ENCODE measurements around the gene RAD9A. TPM values are rescaled to one million over a fixed set of nuclear protein-coding genes. Genes with fewer than 3 reads are reported as not detected.

The RAD9A gene
- total and polyA plus RNA-seq, 11 donors = 3.5 to 9.1 (median 6.1) TPM

DNA sequence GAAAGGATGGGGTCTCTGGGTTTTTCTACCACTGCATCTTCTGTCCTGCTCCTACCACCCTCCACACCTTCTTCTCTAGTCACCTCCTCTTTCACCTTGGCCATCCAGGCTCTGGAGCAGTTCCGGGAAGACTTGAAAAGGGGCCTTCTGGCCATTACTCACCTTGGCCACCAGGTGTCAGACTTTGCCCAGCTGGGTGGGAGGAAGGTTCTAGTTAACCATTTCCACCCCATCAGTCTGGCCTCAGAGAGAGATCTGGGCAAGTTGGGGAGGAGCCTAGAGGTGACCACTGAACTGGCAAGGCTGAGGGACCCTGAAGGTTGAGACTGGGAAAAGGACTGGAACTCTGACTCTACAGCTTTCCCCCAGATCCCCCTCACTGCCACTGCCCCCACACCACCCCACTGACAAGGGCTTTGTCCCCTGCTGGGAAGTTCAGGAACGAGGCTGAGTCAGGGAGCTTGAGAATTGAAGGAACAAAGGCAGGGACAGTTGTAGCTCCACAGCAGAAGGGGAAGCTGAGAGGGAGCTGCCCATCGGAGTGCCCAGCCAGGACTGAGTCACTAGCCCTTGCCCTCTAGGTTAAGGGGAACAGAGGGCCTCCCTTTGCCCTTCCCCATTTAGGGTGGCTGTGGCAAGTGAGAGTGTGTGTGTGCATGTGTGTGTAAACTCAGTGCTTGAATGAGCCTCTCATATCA, 34.8 kb upstream of the RAD9A start:
- no peak for TF ChIP-seq POLR2A (IDR thresholded peaks at IDR 0.05)
- TF ChIP-seq, protein P1, sequence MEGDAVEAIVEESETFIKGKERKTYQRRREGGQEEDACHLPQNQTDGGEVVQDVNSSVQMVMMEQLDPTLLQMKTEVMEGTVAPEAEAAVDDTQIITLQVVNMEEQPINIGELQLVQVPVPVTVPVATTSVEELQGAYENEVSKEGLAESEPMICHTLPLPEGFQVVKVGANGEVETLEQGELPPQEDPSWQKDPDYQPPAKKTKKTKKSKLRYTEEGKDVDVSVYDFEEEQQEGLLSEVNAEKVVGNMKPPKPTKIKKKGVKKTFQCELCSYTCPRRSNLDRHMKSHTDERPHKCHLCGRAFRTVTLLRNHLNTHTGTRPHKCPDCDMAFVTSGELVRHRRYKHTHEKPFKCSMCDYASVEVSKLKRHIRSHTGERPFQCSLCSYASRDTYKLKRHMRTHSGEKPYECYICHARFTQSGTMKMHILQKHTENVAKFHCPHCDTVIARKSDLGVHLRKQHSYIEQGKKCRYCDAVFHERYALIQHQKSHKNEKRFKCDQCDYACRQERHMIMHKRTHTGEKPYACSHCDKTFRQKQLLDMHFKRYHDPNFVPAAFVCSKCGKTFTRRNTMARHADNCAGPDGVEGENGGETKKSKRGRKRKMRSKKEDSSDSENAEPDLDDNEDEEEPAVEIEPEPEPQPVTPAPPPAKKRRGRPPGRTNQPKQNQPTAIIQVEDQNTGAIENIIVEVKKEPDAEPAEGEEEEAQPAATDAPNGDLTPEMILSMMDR (IDR thresholded peaks at IDR 0.05) = peak; percentile 80 to 95 (median 90)
- WGBS, 4 donors = 34 to 40% (median 37%) methylated on average over 3 of the region's 3 CpGs
- Histone ChIP-seq H3K9me3 (no peaks in the 10 kb centered on the region), H3K4me3 (no peak overlapping the region), H3K27me3 (no peaks in the 10 kb centered on the region), H3K4me1 (peaks cover 6 to 55% (median 45%) of the 10 kb centered on the region in 12 donors), H3K27ac (peak overlapping the region in 11 of 12 donors; percentile 35 to 100 (median 99)), H3K36me3 (no peaks in the 10 kb centered on the region)
- ATAC-seq (no peak), DNase-seq (peak in 4 of 5 donors; percentile 61 to 70 (median 65))
- intact Hi-C loops (cut with DNase I) = loop anchor here in 9 of 10 donors (1.0 to 2.0 kb wide), 6 partner anchors 16 to 150 kb away; partner anchors contain the start of gene CLCF1 (in 1 of the 9)

DNA sequence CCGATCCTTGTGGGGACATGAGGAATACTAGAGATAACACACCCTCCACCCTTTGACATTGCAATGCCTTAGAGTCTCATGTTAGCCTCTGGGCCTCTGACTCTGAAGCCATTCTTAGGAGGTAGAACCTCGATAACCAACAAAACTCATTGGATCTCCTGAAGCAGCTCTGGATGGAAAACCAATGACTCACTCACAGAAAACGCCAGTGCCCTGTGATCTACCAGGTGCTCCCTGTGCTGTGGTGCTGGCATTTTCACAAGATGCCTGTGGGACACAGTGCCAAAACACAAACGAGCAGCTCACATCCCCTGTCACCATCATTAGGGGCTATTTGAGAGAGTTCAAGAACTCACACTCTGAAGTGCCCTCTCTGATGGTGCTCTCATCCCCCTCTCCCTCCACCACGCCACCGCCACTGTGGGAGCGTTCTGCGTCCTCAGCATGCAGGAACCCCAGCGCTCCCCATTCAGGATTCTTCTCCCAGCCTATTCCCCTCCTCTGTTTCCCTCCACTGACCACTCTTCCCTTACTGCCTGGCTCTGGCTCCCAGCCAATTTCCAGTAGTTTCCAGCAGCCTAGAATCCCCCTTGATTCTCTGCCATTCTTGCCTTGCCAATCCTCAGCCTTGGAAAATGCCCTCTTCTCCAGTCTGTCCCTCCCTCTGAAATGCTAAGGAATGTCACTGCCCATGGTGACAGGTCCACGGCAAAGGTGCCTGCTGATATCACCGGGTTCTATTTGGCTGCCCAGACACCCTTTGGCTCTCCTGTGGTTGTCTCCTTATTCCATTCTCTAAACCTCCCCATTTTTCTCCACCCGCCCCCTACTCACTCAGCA, 33.7 kb upstream of the RAD9A start:
- Histone ChIP-seq H3K27ac (peak overlapping the region in 1 of 12 donors; percentile 99), H3K4me1 (peaks cover 6 to 49% (median 37%) of the 10 kb centered on the region in 12 donors), H3K36me3 (no peaks in the 10 kb centered on the region), H3K27me3 (no peaks in the 10 kb centered on the region), H3K9me3 (no peaks in the 10 kb centered on the region), H3K4me3 (no peak overlapping the region)
- no peak for ATAC-seq
- TF ChIP-seq, protein P1 (IDR thresholded peaks at IDR 0.05) = no peak
- no peak for TF ChIP-seq POLR2A (IDR thresholded peaks at IDR 0.05)
- no peak for DNase-seq
- 74 to 82% (median 78%) methylated on average over 12 of the region's 12 CpGs for WGBS, 4 donors
- intact Hi-C loops (cut with DNase I) = loop anchor here in 9 of 10 donors (1.0 to 2.0 kb wide), 6 partner anchors 15 to 149 kb away; partner anchors contain the start of gene CLCF1 (in 1 of the 9)

DNA sequence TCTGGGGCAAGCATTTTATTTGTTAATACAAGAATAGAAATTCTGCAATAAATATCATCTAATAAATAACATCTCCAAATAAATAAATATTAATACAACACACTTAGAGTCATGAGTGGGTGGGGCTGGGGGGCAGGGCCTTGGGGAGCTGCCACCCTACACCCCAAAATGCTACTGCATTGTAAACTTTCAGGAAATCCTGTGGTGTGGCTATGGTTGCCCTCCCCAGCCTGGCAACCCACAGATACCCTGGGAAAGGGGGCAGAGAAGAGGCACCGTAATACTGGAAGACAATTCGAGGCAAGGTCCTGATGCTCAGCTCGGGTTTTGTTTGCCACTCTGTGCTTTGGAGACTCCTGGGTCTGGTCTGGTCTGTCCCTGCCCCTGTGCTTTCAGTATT, 27.6 kb upstream of the RAD9A start:
- TF ChIP-seq, protein P1 (IDR thresholded peaks at IDR 0.05) = no peak
- TF ChIP-seq POLR2A (IDR thresholded peaks at IDR 0.05) = no peak
- DNase-seq (no peak), ATAC-seq (no peak)
- Histone ChIP-seq H3K27ac (no peak overlapping the region), H3K27me3 (no peaks in the 10 kb centered on the region), H3K36me3 (peaks cover 0 to 11% (median 0%) of the 10 kb centered on the region in 9 donors), H3K4me1 (peaks cover 0 to 35% (median 22%) of the 10 kb centered on the region in 12 donors), H3K9me3 (no peaks in the 10 kb centered on the region), H3K4me3 (no peak overlapping the region)
- 86 to 97% (median 94%) methylated on average over 3 of the region's 3 CpGs for WGBS, 4 donors
- intact Hi-C loops (cut with DNase I) = no loop called here

Data from heart left ventricle (tissue), 16 donors.